SIG-M5 treated with dmso at 0.1 percent for 504 hours (cell line): ENCODE data around the gene TSTD1.

Experiments
- DNase-seq: peaks from one replicate; lab custom pipeline; 2025; ENCODE audit not compliant: unreplicated experiment; lab: John Stamatoyannopoulos, UW

TSTD1 gene

GRCh38 chr1:161038523-161039153, at the start of gene TSTD1:
Gene TSTD1, minus strand, starts transcription at chr1:161038964. Its CDS starts 75 bp downstream, at chr1:161038889.
- peak; percentile 19 for DNase-seq

- DNase-seq = no peak
Measured at GRCh38 chr1:161086457-161086856, 47.7 kb upstream of the TSTD1 start.

GRCh38 chr1:161085165-161085564, 46.4 kb upstream of the TSTD1 start:
- DNase-seq = no peak

GRCh38 chr1:161084597-161084988, 45.8 kb upstream of the TSTD1 start:
- DNase-seq = no peak

GRCh38 chr1:161083748-161084596, 45.2 kb upstream of the TSTD1 start:
- peak; percentile 28 for DNase-seq

- peak; percentile 85 for DNase-seq
Measured at GRCh38 chr1:161082996-161083747, 44.4 kb upstream of the TSTD1 start.

GRCh38 chr1:161082483-161082882, 43.7 kb upstream of the TSTD1 start:
- DNase-seq = no peak

GRCh38 chr1:161081519-161081918, 42.8 kb upstream of the TSTD1 start:
- no peak for DNase-seq

GRCh38 chr1:161080441-161081405, 42.0 kb upstream of the TSTD1 start:
- DNase-seq = no peak

GRCh38 chr1:161079436-161080110, 40.8 kb upstream of the TSTD1 start:
- DNase-seq = no peak

- DNase-seq = no peak
Measured at GRCh38 chr1:161077426-161077825, 38.7 kb upstream of the TSTD1 start.

- no peak for DNase-seq
Measured at GRCh38 chr1:161076410-161076809, 37.6 kb upstream of the TSTD1 start.

GRCh38 chr1:161074676-161075368, 36.1 kb upstream of the TSTD1 start:
- DNase-seq = no peak

GRCh38 chr1:161073474-161074121, 34.8 kb upstream of the TSTD1 start:
- DNase-seq = no peak

GRCh38 chr1:161072751-161073449, 34.1 kb upstream of the TSTD1 start:
- no peak for DNase-seq

GRCh38 chr1:161071886-161072371, 33.2 kb upstream of the TSTD1 start:
- peak; percentile 56 for DNase-seq

GRCh38 chr1:161070761-161071160, 32.0 kb upstream of the TSTD1 start:
- DNase-seq = no peak

- peak; percentile 98 for DNase-seq
Measured at GRCh38 chr1:161069731-161070270, 31.0 kb upstream of the TSTD1 start, which contains the start of gene ARHGAP30. Gene ARHGAP30, minus strand, starts transcription at chr1:161069891. Its CDS starts 267 bp downstream, at chr1:161069624.
